WTC11 (cell line): ENCODE measurements around the gene ACMSD. TPM values are rescaled to one million over a fixed set of nuclear protein-coding genes. Genes with fewer than 3 reads are reported as not detected.

Source experiments
- ATAC-seq: fragments of 200-7000 bp; cut with Tn5 transposase; 2 replicates; pipeline ENCODE4 v1.10.0; 2021; ENCODE audit warnings: mild to moderate bottlenecking, moderate library complexity
- CTCF ChIA-PET: fragments of 300-600 bp; sonication (Branson Sonifier 250); formaldehyde crosslinking; loops from one replicate; lab custom pipeline; 2021; ENCODE audit warnings: antibody characterized with exemption; lab: Charles Lee
- POLR2A ChIA-PET: fragments of 350-600 bp; sonication (Branson Sonifier 250); formaldehyde crosslinking; loops from one replicate; lab custom pipeline; 2021; ENCODE audit warnings: antibody characterized with exemption; lab: Charles Lee
- DNase-seq: peaks from one replicate; pipeline ENCODE4 v3.0.0; 2021; ENCODE audit warnings: low spot score
- H3K27ac Mint-ChIP-seq: 2 replicates; pipeline ENCODE4 v1.8.0; 2021; ENCODE audit warnings: mixed read lengths
- H3K27me3 Mint-ChIP-seq: 2 replicates; pipeline ENCODE4 v1.8.0; 2021; ENCODE audit warnings: low read depth, mild to moderate bottlenecking, moderate library complexity, mixed read lengths
- H3K36me3 Mint-ChIP-seq: 2 replicates; pipeline ENCODE4 v1.8.0; 2021; ENCODE audit warnings: mixed read lengths
- H3K4me1 Mint-ChIP-seq: 2 replicates; pipeline ENCODE4 v1.8.0; 2022; ENCODE audit warnings: mixed read lengths
- H3K4me3 Mint-ChIP-seq: 2 replicates; pipeline ENCODE4 v1.8.0; 2021; ENCODE audit warnings: mild to moderate bottlenecking, moderate library complexity, mixed read lengths
- H3K9me3 Mint-ChIP-seq: 2 replicates; pipeline ENCODE4 v1.8.0; 2021; ENCODE audit warnings: mixed read lengths
- FOXJ3 ChIP-seq: sonication (generic); formaldehyde crosslinking; IDR thresholded peaks from 2 replicates; pipeline ENCODE4 v1.9.0; 2021; ENCODE audit warnings: missing genetic modification reagents, mild to moderate bottlenecking, borderline replicate concordance
- FOXK1 ChIP-seq: sonication (generic); formaldehyde crosslinking; IDR thresholded peaks from 2 replicates; pipeline ENCODE4 v1.8.0; 2022; ENCODE audit warnings: mild to moderate bottlenecking, moderate library complexity, missing genetic modification reagents
- HMGA2 ChIP-seq: fragments of 250-450 bp; sonication (Bioruptor Pico); IDR thresholded peaks from 2 replicates; pipeline ENCODE4 v1.4.0; 2021; ENCODE audit warnings: mild to moderate bottlenecking, moderate library complexity
- NR1H2 ChIP-seq: sonication (generic); formaldehyde crosslinking; IDR thresholded peaks from 2 replicates; pipeline ENCODE4 v1.9.0; 2021; ENCODE audit warnings: mild to moderate bottlenecking, moderate library complexity, missing genetic modification reagents
- NR3C1 ChIP-seq: sonication (generic); formaldehyde crosslinking; conservative IDR thresholded peaks from 2 replicates; pipeline ENCODE4 v1.8.1; 2023; ENCODE audit warnings: low read depth, mild to moderate bottlenecking, missing genetic modification reagents
- OVOL2 ChIP-seq: fragments of 250-450 bp; sonication (Bioruptor Pico); IDR thresholded peaks from 2 replicates; pipeline ENCODE4 v1.9.0; 2021; ENCODE audit warnings: mild to moderate bottlenecking, borderline replicate concordance
- ZNF232 ChIP-seq: sonication (generic); formaldehyde crosslinking; IDR thresholded peaks from 2 replicates; pipeline ENCODE4 v1.8.0; 2022; ENCODE audit warnings: mild to moderate bottlenecking, missing genetic modification reagents
- ZNF671 ChIP-seq: fragments of 250-450 bp; sonication (Bioruptor Pico); IDR thresholded peaks from 2 replicates; pipeline ENCODE4 v1.8.0; 2021; ENCODE audit warnings: mild to moderate bottlenecking
- total RNA-seq: library from RNA; stranded (reverse); gene quantifications from 3 replicates; pipeline ENCODE4 v1.2.3, GENCODE V29; 2021
- TF ChIP-seq, protein P1 (sequence below): fragments of 250-450 bp; sonication (Bioruptor Pico); IDR thresholded peaks from 2 replicates; pipeline ENCODE4 v1.9.0; 2021; ENCODE audit warnings: mild to moderate bottlenecking, borderline replicate concordance
- TF ChIP-seq, protein P2 (sequence below): sonication (generic); formaldehyde crosslinking; IDR thresholded peaks from 2 replicates; pipeline ENCODE4 v1.8.1; 2022; ENCODE audit warnings: low read depth, mild to moderate bottlenecking, moderate library complexity, missing genetic modification reagents, borderline replicate concordance
- TF ChIP-seq, protein P3 (sequence below): sonication (generic); formaldehyde crosslinking; IDR thresholded peaks from 2 replicates; pipeline ENCODE4 v1.8.1; 2022; ENCODE audit warnings: mild to moderate bottlenecking, missing genetic modification reagents, moderate library complexity, borderline replicate concordance
- TF ChIP-seq, protein P4 (sequence below): sonication (generic); formaldehyde crosslinking; IDR thresholded peaks from 2 replicates; pipeline ENCODE4 v1.8.0; 2023; ENCODE audit warnings: missing genetic modification reagents, mild to moderate bottlenecking, borderline replicate concordance
- TF ChIP-seq, protein P5 (sequence below): sonication (generic); formaldehyde crosslinking; IDR thresholded peaks from 2 replicates; pipeline ENCODE4 v1.8.1; 2023; ENCODE audit warnings: mild to moderate bottlenecking, missing genetic modification reagents, moderate library complexity
- TF ChIP-seq, protein P6 (sequence below): fragments of 250-450 bp; sonication (Bioruptor Pico); IDR thresholded peaks from 2 replicates; pipeline ENCODE4 v1.8.0; 2021; ENCODE audit warnings: mild to moderate bottlenecking
- TF ChIP-seq, protein P7 (sequence below): fragments of 250-450 bp; sonication (Bioruptor Pico); conservative IDR thresholded peaks from 2 replicates; pipeline ENCODE4 v1.9.0; 2021; ENCODE audit warnings: mild to moderate bottlenecking

Gene ACMSD
- total RNA-seq, 1 experiment from 2014 or later = not detected

DNA sequence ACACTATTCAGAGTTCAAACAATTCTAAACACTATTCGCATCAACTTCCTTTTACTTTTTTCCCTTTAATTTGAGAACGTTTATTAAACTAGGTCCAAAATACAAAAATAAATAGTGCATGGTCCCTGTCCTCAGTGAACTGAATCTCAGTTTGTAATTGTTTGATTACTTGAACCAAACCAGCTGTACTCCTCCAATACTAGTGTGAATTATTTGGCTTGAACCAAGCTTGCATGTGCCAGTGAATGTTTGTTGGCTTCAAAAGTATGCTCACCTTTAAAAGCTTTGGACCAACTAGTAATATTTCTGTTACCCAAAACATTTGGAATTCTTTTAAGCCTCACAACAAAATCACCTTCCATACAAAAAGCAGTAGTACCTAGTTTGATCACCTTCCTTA, 95.7 kb downstream of the ACMSD start (continued):
- TF ChIP-seq, protein P1, sequence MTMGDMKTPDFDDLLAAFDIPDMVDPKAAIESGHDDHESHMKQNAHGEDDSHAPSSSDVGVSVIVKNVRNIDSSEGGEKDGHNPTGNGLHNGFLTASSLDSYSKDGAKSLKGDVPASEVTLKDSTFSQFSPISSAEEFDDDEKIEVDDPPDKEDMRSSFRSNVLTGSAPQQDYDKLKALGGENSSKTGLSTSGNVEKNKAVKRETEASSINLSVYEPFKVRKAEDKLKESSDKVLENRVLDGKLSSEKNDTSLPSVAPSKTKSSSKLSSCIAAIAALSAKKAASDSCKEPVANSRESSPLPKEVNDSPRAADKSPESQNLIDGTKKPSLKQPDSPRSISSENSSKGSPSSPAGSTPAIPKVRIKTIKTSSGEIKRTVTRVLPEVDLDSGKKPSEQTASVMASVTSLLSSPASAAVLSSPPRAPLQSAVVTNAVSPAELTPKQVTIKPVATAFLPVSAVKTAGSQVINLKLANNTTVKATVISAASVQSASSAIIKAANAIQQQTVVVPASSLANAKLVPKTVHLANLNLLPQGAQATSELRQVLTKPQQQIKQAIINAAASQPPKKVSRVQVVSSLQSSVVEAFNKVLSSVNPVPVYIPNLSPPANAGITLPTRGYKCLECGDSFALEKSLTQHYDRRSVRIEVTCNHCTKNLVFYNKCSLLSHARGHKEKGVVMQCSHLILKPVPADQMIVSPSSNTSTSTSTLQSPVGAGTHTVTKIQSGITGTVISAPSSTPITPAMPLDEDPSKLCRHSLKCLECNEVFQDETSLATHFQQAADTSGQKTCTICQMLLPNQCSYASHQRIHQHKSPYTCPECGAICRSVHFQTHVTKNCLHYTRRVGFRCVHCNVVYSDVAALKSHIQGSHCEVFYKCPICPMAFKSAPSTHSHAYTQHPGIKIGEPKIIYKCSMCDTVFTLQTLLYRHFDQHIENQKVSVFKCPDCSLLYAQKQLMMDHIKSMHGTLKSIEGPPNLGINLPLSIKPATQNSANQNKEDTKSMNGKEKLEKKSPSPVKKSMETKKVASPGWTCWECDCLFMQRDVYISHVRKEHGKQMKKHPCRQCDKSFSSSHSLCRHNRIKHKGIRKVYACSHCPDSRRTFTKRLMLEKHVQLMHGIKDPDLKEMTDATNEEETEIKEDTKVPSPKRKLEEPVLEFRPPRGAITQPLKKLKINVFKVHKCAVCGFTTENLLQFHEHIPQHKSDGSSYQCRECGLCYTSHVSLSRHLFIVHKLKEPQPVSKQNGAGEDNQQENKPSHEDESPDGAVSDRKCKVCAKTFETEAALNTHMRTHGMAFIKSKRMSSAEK = no peak
- TF ChIP-seq, protein P2, sequence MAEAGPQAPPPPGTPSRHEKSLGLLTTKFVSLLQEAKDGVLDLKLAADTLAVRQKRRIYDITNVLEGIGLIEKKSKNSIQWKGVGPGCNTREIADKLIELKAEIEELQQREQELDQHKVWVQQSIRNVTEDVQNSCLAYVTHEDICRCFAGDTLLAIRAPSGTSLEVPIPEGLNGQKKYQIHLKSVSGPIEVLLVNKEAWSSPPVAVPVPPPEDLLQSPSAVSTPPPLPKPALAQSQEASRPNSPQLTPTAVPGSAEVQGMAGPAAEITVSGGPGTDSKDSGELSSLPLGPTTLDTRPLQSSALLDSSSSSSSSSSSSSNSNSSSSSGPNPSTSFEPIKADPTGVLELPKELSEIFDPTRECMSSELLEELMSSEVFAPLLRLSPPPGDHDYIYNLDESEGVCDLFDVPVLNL (CRISPR knock-in tag) = no peak
- no peak for TF ChIP-seq HMGA2
- TF ChIP-seq, protein P3, sequence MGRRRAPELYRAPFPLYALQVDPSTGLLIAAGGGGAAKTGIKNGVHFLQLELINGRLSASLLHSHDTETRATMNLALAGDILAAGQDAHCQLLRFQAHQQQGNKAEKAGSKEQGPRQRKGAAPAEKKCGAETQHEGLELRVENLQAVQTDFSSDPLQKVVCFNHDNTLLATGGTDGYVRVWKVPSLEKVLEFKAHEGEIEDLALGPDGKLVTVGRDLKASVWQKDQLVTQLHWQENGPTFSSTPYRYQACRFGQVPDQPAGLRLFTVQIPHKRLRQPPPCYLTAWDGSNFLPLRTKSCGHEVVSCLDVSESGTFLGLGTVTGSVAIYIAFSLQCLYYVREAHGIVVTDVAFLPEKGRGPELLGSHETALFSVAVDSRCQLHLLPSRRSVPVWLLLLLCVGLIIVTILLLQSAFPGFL (CRISPR knock-in tag) = no peak

DNA sequence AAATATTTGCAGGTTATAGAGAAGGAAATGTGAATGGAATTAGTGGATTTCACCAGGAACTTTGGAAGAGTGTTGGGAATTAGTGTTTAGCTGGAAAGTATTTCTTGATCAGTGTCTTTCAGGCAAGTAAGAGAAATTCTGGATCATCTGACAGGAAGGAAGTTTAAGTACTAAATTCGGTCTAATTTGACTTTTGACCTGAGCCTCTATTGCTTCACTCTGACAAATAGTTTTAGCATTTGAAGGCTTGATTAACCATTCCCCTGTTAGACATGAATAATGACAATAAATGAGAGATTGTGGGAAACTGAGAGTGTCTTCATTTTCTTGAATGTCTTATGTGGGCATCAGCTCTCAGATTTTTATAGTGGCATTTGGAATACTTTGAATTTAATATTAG, 96.2 kb downstream of the ACMSD start:
- Mint-ChIP-seq H3K27me3 (no peaks in the 10 kb centered on the region), H3K36me3 (peaks cover 22% of the 10 kb centered on the region), H3K27ac (peak overlapping the region; percentile 81), H3K4me3 (no peak overlapping the region), H3K4me1 (peaks cover 23% of the 10 kb centered on the region), H3K9me3 (no peaks in the 10 kb centered on the region)
- ATAC-seq (no peak), DNase-seq (no peak)
- CTCF ChIA-PET = no interaction called here
- POLR2A ChIA-PET = no interaction called here
- TF ChIP-seq ZNF671 (CRISPR knock-in tag) (no peak), ZNF232 (CRISPR knock-in tag) (no peak)
- TF ChIP-seq, protein P4, sequence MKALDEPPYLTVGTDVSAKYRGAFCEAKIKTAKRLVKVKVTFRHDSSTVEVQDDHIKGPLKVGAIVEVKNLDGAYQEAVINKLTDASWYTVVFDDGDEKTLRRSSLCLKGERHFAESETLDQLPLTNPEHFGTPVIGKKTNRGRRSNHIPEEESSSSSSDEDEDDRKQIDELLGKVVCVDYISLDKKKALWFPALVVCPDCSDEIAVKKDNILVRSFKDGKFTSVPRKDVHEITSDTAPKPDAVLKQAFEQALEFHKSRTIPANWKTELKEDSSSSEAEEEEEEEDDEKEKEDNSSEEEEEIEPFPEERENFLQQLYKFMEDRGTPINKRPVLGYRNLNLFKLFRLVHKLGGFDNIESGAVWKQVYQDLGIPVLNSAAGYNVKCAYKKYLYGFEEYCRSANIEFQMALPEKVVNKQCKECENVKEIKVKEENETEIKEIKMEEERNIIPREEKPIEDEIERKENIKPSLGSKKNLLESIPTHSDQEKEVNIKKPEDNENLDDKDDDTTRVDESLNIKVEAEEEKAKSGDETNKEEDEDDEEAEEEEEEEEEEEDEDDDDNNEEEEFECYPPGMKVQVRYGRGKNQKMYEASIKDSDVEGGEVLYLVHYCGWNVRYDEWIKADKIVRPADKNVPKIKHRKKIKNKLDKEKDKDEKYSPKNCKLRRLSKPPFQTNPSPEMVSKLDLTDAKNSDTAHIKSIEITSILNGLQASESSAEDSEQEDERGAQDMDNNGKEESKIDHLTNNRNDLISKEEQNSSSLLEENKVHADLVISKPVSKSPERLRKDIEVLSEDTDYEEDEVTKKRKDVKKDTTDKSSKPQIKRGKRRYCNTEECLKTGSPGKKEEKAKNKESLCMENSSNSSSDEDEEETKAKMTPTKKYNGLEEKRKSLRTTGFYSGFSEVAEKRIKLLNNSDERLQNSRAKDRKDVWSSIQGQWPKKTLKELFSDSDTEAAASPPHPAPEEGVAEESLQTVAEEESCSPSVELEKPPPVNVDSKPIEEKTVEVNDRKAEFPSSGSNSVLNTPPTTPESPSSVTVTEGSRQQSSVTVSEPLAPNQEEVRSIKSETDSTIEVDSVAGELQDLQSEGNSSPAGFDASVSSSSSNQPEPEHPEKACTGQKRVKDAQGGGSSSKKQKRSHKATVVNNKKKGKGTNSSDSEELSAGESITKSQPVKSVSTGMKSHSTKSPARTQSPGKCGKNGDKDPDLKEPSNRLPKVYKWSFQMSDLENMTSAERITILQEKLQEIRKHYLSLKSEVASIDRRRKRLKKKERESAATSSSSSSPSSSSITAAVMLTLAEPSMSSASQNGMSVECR (CRISPR knock-in tag) = no peak

DNA sequence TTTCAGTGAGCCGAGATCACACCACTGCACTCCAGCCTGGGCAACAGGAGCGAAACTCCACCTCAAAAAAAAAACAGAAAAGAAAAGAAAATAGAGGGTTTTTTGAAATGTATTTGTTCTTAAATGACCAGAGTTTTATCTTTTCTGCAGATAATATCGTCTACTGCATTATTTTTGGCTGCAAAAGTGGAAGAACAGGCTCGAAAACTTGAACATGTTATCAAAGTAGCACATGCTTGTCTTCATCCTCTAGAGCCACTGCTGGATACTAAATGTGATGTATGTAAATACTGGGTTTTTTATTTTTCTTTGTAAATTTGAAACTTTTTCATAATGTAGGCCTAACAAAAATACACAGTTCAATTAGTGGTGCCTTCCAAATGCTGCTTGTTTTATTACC, 98.3 kb downstream of the ACMSD start:
- DNase-seq (no peak), ATAC-seq (no peak)
- H3K4me1 Mint-ChIP-seq = peaks cover 18% of the 10 kb centered on the region
- no peak overlapping the region for H3K27ac Mint-ChIP-seq
- H3K36me3 Mint-ChIP-seq = peaks cover 36% of the 10 kb centered on the region
- H3K9me3 Mint-ChIP-seq = no peaks in the 10 kb centered on the region
- H3K27me3 Mint-ChIP-seq = no peaks in the 10 kb centered on the region
- CTCF ChIA-PET = no interaction called here
- POLR2A ChIA-PET = no interaction called here
- TF ChIP-seq NR3C1 (CRISPR knock-in tag) = no peak
- no peak for TF ChIP-seq NR1H2
- TF ChIP-seq, all 79 proteins: peak for 0
- H3K4me3 Mint-ChIP-seq = no peak overlapping the region

DNA sequence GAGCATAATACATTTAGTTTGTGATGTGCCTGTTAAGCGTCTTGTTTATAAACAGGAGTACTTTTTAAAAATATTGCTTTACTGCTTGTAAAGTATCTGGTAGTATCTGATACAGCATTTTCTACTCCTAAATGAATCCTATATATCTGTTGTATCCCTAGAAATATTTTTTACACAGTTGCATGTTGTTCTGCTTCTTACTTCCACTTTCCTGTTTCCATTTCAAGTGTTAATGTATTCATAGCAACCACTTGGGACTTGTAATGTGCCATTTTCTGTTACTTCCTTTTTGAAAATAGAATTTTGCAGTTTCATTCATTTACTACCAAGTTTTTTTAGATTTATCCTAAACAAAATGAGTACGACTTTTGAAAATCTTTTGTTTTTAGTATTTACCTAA, 105.1 kb downstream of the ACMSD start:
- H3K27ac Mint-ChIP-seq = no peak overlapping the region
- CTCF ChIA-PET = no interaction called here
- TF ChIP-seq, protein P5, sequence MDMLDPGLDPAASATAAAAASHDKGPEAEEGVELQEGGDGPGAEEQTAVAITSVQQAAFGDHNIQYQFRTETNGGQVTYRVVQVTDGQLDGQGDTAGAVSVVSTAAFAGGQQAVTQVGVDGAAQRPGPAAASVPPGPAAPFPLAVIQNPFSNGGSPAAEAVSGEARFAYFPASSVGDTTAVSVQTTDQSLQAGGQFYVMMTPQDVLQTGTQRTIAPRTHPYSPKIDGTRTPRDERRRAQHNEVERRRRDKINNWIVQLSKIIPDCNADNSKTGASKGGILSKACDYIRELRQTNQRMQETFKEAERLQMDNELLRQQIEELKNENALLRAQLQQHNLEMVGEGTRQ (CRISPR knock-in tag) = no peak
- TF ChIP-seq, protein P6, sequence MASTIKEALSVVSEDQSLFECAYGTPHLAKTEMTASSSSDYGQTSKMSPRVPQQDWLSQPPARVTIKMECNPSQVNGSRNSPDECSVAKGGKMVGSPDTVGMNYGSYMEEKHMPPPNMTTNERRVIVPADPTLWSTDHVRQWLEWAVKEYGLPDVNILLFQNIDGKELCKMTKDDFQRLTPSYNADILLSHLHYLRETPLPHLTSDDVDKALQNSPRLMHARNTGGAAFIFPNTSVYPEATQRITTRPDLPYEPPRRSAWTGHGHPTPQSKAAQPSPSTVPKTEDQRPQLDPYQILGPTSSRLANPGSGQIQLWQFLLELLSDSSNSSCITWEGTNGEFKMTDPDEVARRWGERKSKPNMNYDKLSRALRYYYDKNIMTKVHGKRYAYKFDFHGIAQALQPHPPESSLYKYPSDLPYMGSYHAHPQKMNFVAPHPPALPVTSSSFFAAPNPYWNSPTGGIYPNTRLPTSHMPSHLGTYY (CRISPR knock-in tag) = no peak
- TF ChIP-seq OVOL2 (no peak), FOXK1 (CRISPR knock-in tag) (no peak), FOXJ3 (no peak)
- TF ChIP-seq, protein P7, sequence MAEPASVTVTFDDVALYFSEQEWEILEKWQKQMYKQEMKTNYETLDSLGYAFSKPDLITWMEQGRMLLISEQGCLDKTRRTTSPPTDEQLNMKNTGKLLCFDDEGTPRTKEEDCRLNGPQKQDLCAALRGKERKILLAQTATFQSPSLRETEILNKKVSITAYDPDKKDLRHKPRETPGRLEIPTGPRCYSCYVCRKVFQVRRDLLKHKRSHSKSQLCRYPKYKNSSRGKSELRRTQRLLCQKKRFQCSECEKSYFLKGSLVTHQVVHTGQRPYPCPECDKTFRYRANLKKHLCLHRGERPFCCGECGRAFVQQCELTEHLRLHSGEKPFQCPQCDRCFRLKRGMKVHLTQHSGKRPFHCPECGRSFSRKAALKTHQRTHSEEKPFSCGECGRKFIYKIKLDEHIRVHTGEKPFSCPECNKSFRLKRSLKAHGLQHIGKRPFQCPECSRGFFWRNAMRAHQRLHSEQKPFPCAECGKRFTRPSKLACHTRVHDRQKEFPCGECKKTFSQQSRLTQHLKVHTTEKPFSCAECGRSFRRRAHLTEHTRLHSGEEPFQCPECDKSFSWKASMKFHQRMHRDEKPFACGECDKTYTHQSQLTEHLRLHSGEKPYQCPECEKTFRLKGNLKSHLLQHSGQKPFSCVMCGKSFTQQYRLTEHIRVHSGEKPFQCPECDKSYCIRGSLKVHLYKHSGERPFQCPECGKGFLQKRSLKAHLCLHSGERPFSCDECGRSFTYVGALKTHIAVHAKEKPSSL = no peak

More for the DNA sequence above, 105.1 kb downstream of the ACMSD start:
- Mint-ChIP-seq H3K4me3 (no peak overlapping the region), H3K27me3 (no peaks in the 10 kb centered on the region), H3K36me3 (peaks cover 46% of the 10 kb centered on the region), H3K9me3 (no peaks in the 10 kb centered on the region), H3K4me1 (peaks cover 21% of the 10 kb centered on the region)
- POLR2A ChIA-PET = no interaction called here
- no peak for ATAC-seq
- DNase-seq = no peak
